WTC11 (cell line): ENCODE measurements around the gene AGBL4. TPM values are rescaled to one million over a fixed set of nuclear protein-coding genes. Genes with fewer than 3 reads are reported as not detected.
"Not testable (repeated sequence)": the region's sequence is repeated elsewhere in the genome, so short reads cannot be mapped to it uniquely, and the experiment has no call there.

Experiments used
- ATAC-seq: fragments of 200-7000 bp; cut with Tn5 transposase; 2 replicates; pipeline ENCODE4 v1.10.0; 2021; ENCODE audit warnings: mild to moderate bottlenecking, moderate library complexity
- CTCF ChIA-PET: fragments of 300-600 bp; sonication (Branson Sonifier 250); formaldehyde crosslinking; loops from one replicate; lab custom pipeline; 2021; ENCODE audit warnings: antibody characterized with exemption; lab: Charles Lee
- POLR2A ChIA-PET: fragments of 350-600 bp; sonication (Branson Sonifier 250); formaldehyde crosslinking; loops from one replicate; lab custom pipeline; 2021; ENCODE audit warnings: antibody characterized with exemption; lab: Charles Lee
- DNase-seq: peaks from one replicate; pipeline ENCODE4 v3.0.0; 2021; ENCODE audit warnings: low spot score
- H3K27ac Mint-ChIP-seq: 2 replicates; pipeline ENCODE4 v1.8.0; 2021; ENCODE audit warnings: mixed read lengths
- H3K27me3 Mint-ChIP-seq: 2 replicates; pipeline ENCODE4 v1.8.0; 2021; ENCODE audit warnings: low read depth, mild to moderate bottlenecking, moderate library complexity, mixed read lengths
- H3K36me3 Mint-ChIP-seq: 2 replicates; pipeline ENCODE4 v1.8.0; 2021; ENCODE audit warnings: mixed read lengths
- H3K4me1 Mint-ChIP-seq: 2 replicates; pipeline ENCODE4 v1.8.0; 2022; ENCODE audit warnings: mixed read lengths
- H3K4me3 Mint-ChIP-seq: 2 replicates; pipeline ENCODE4 v1.8.0; 2021; ENCODE audit warnings: mild to moderate bottlenecking, moderate library complexity, mixed read lengths
- H3K9me3 Mint-ChIP-seq: 2 replicates; pipeline ENCODE4 v1.8.0; 2021; ENCODE audit warnings: mixed read lengths
- ARID4B ChIP-seq: sonication (generic); formaldehyde crosslinking; IDR thresholded peaks from 2 replicates; pipeline ENCODE4 v1.8.0; 2023; ENCODE audit warnings: missing genetic modification reagents, mild to moderate bottlenecking, borderline replicate concordance
- CDX4 ChIP-seq: fragments of 250-450 bp; sonication (Bioruptor Pico); IDR thresholded peaks from 2 replicates; pipeline ENCODE4 v1.9.0; 2021; ENCODE audit warnings: moderate library complexity, mild to moderate bottlenecking, inconsistent platforms, borderline replicate concordance
- ELF4 ChIP-seq: sonication (generic); formaldehyde crosslinking; IDR thresholded peaks from 2 replicates; pipeline ENCODE4 v1.8.1; 2022; ENCODE audit warnings: low read depth, mild to moderate bottlenecking, moderate library complexity, missing genetic modification reagents
- ERG ChIP-seq: fragments of 250-450 bp; sonication (Bioruptor Pico); IDR thresholded peaks from 2 replicates; pipeline ENCODE4 v1.8.0; 2021; ENCODE audit warnings: mild to moderate bottlenecking
- ETV6 ChIP-seq: sonication (generic); formaldehyde crosslinking; IDR thresholded peaks from 2 replicates; pipeline ENCODE4 v1.8.1; 2022; ENCODE audit warnings: mild to moderate bottlenecking, missing genetic modification reagents
- GABPB1 ChIP-seq: sonication (generic); formaldehyde crosslinking; IDR thresholded peaks from 2 replicates; pipeline ENCODE4 v1.8.1; 2023; ENCODE audit warnings: mild to moderate bottlenecking, missing genetic modification reagents
- NR3C1 ChIP-seq: sonication (generic); formaldehyde crosslinking; conservative IDR thresholded peaks from 2 replicates; pipeline ENCODE4 v1.8.1; 2023; ENCODE audit warnings: low read depth, mild to moderate bottlenecking, missing genetic modification reagents
- SOX15 ChIP-seq: fragments of 250-450 bp; sonication (Bioruptor Pico); IDR thresholded peaks from 2 replicates; pipeline ENCODE4 v1.9.0; 2021; ENCODE audit warnings: mild to moderate bottlenecking
- TCF7 ChIP-seq: sonication (generic); formaldehyde crosslinking; IDR thresholded peaks from 2 replicates; pipeline ENCODE4 v1.8.0; 2022; ENCODE audit warnings: mild to moderate bottlenecking, low read depth, missing genetic modification reagents, moderate library complexity
- USF1 ChIP-seq: sonication (generic); formaldehyde crosslinking; IDR thresholded peaks from 2 replicates; pipeline ENCODE4 v1.8.0; 2022; ENCODE audit warnings: mild to moderate bottlenecking, missing genetic modification reagents
- ZBTB21 ChIP-seq: sonication (generic); formaldehyde crosslinking; IDR thresholded peaks from 2 replicates; pipeline ENCODE4 v1.8.1; 2023; ENCODE audit warnings: mild to moderate bottlenecking, missing genetic modification reagents, borderline replicate concordance
- ZMAT4 ChIP-seq: fragments of 250-450 bp; sonication (Bioruptor Pico); IDR thresholded peaks from 2 replicates; pipeline ENCODE4 v1.9.0; 2021; ENCODE audit warnings: mild to moderate bottlenecking
- ZNF138 ChIP-seq: sonication (generic); formaldehyde crosslinking; conservative IDR thresholded peaks from 2 replicates; pipeline ENCODE4 v1.8.1; 2022; ENCODE audit warnings: mild to moderate bottlenecking, moderate library complexity, missing genetic modification reagents
- ZNF263 ChIP-seq: sonication (generic); formaldehyde crosslinking; IDR thresholded peaks from 2 replicates; pipeline ENCODE4 v1.8.1; 2022; ENCODE audit warnings: low read depth, mild to moderate bottlenecking, moderate library complexity, missing genetic modification reagents
- total RNA-seq: library from RNA; stranded (reverse); gene quantifications from 3 replicates; pipeline ENCODE4 v1.2.3, GENCODE V29; 2021
- TF ChIP-seq, protein P1 (sequence below): sonication (generic); formaldehyde crosslinking; IDR thresholded peaks from 2 replicates; pipeline ENCODE4 v1.8.1; 2023; ENCODE audit warnings: mild to moderate bottlenecking, missing genetic modification reagents
- TF ChIP-seq, protein P2 (sequence below): sonication (generic); formaldehyde crosslinking; IDR thresholded peaks from 2 replicates; pipeline ENCODE4 v1.8.0; 2023; ENCODE audit warnings: mild to moderate bottlenecking, missing genetic modification reagents
- TF ChIP-seq, protein P3 (sequence below): sonication (generic); formaldehyde crosslinking; IDR thresholded peaks from 2 replicates; pipeline ENCODE4 v1.8.1; 2022; ENCODE audit warnings: low read depth, missing genetic modification reagents, borderline replicate concordance

AGBL4 gene
- total RNA-seq, 1 experiment from 2014 or later, result 0.87 TPM

DNA sequence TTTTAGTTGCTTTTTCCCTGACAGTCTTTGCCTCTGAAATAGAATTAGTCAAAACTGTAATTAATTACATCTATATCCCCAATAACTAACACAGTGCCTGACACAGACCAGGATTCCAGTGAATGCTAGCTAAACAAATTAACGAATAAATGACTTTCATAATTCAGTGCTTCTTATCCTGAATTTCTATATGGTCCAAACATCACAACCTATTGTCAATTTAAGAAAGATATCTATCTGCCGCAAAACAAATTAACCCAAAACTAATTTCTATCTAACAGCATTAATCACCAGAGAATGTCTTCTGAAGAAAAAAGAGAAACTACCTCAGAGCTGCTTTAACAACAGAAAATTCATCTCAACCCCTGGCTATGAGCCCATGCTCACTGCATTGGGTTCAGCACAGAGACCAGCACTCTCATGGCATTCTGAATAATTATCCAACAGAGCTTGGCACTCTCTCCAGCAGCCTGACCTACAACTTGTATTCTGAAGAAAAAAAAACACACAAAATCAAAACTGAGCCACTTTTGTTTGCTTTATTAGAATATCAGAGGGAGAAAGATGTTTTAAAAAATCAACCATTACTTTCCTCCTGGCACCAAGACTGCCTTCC is 699.7 kb downstream of the AGBL4 start:
- no peaks in the 10 kb centered on the region; the same call in 1 of the 2 replicates for H3K27me3 Mint-ChIP-seq
- H3K4me1 Mint-ChIP-seq, result no peaks in the 10 kb centered on the region
- no peak for TF ChIP-seq ZNF263 (CRISPR knock-in tag)
- POLR2A ChIA-PET, result no interaction called here
- H3K9me3 Mint-ChIP-seq, result peaks cover 7% of the 10 kb centered on the region; the same call in 1 of the 2 replicates
- H3K36me3 Mint-ChIP-seq, result no peaks in the 10 kb centered on the region
- DNase-seq (no peak), ATAC-seq (no peak)
- no peak overlapping the region for H3K4me3 Mint-ChIP-seq
- no peak overlapping the region for H3K27ac Mint-ChIP-seq
- CTCF ChIA-PET, result interaction anchor here (1.4 kb wide), 1 partner anchor 327 kb away, joined by 3 read pairs; no protein-coding TSS in a partner anchor

GRCh38 chr1:49320493-49320892 is 703.3 kb downstream of the AGBL4 start:
- POLR2A ChIA-PET, H3K27me3 Mint-ChIP-seq, H3K4me1 Mint-ChIP-seq, H3K27ac Mint-ChIP-seq, H3K36me3 Mint-ChIP-seq, CTCF ChIA-PET, H3K4me3 Mint-ChIP-seq, ATAC-seq, DNase-seq, H3K9me3 Mint-ChIP-seq: not testable (repeated sequence)

- Mint-ChIP-seq H3K36me3 (no peaks in the 10 kb centered on the region), H3K4me1 (no peaks in the 10 kb centered on the region), H3K27ac (no peak overlapping the region), H3K9me3 (peaks cover 3% of the 10 kb centered on the region), H3K27me3 (no peaks in the 10 kb centered on the region), H3K4me3 (no peak overlapping the region)
- DNase-seq (no peak), ATAC-seq (no peak)
- POLR2A ChIA-PET, result no interaction called here
- CTCF ChIA-PET, result no interaction called here
- no peak for TF ChIP-seq ELF4 (CRISPR knock-in tag)
- no peak for TF ChIP-seq ARID4B (CRISPR knock-in tag)
- TF ChIP-seq ETV6 (CRISPR knock-in tag), result no peak
- TF ChIP-seq, protein P1, sequence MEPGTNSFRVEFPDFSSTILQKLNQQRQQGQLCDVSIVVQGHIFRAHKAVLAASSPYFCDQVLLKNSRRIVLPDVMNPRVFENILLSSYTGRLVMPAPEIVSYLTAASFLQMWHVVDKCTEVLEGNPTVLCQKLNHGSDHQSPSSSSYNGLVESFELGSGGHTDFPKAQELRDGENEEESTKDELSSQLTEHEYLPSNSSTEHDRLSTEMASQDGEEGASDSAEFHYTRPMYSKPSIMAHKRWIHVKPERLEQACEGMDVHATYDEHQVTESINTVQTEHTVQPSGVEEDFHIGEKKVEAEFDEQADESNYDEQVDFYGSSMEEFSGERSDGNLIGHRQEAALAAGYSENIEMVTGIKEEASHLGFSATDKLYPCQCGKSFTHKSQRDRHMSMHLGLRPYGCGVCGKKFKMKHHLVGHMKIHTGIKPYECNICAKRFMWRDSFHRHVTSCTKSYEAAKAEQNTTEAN (CRISPR knock-in tag), result no peak
- no peak for TF ChIP-seq USF1 (CRISPR knock-in tag)
- TF ChIP-seq SOX15, result no peak
- TF ChIP-seq ZBTB21 (CRISPR knock-in tag), result no peak
- no peak for TF ChIP-seq ZMAT4 (CRISPR knock-in tag)
- no peak for TF ChIP-seq ZNF263 (CRISPR knock-in tag)
- TF ChIP-seq, protein P2, sequence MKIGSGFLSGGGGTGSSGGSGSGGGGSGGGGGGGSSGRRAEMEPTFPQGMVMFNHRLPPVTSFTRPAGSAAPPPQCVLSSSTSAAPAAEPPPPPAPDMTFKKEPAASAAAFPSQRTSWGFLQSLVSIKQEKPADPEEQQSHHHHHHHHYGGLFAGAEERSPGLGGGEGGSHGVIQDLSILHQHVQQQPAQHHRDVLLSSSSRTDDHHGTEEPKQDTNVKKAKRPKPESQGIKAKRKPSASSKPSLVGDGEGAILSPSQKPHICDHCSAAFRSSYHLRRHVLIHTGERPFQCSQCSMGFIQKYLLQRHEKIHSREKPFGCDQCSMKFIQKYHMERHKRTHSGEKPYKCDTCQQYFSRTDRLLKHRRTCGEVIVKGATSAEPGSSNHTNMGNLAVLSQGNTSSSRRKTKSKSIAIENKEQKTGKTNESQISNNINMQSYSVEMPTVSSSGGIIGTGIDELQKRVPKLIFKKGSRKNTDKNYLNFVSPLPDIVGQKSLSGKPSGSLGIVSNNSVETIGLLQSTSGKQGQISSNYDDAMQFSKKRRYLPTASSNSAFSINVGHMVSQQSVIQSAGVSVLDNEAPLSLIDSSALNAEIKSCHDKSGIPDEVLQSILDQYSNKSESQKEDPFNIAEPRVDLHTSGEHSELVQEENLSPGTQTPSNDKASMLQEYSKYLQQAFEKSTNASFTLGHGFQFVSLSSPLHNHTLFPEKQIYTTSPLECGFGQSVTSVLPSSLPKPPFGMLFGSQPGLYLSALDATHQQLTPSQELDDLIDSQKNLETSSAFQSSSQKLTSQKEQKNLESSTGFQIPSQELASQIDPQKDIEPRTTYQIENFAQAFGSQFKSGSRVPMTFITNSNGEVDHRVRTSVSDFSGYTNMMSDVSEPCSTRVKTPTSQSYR (CRISPR knock-in tag), result no peak
- no peak for TF ChIP-seq ZNF138 (CRISPR knock-in tag)
- TF ChIP-seq TCF7, result no peak
- TF ChIP-seq CDX4 (CRISPR knock-in tag), result no peak
- no peak for TF ChIP-seq ERG
- TF ChIP-seq NR3C1 (CRISPR knock-in tag), result no peak
- TF ChIP-seq, protein P3, sequence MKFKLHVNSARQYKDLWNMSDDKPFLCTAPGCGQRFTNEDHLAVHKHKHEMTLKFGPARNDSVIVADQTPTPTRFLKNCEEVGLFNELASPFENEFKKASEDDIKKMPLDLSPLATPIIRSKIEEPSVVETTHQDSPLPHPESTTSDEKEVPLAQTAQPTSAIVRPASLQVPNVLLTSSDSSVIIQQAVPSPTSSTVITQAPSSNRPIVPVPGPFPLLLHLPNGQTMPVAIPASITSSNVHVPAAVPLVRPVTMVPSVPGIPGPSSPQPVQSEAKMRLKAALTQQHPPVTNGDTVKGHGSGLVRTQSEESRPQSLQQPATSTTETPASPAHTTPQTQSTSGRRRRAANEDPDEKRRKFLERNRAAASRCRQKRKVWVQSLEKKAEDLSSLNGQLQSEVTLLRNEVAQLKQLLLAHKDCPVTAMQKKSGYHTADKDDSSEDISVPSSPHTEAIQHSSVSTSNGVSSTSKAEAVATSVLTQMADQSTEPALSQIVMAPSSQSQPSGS (CRISPR knock-in tag), result no peak
- no peak for TF ChIP-seq GABPB1 (CRISPR knock-in tag)
These were observed 704.3 kb downstream of the AGBL4 start for GRCh38 chr1:49319426-49319963.
